OCI-LY1 (cell line): Measurements from ENCODE around the gene FOXB2.

ENCODE experiments used
- H2AFZ ChIP-seq: fragments of 200-600 bp; sonication (generic), shearing (Covaris generic); 2 replicates; pipeline ENCODE4 v1.6.0; 2014; ENCODE audit warnings: antibody characterized with exemption, mild to moderate bottlenecking, low read length
- H3F3A ChIP-seq: fragments of 200-600 bp; sonication (generic), shearing (Covaris generic); 2 replicates; pipeline ENCODE4 v1.6.0; 2014; ENCODE audit warnings: mild to moderate bottlenecking, antibody characterized with exemption, low read length, moderate library complexity; ENCODE audit not compliant: insufficient read depth
- H3K27ac ChIP-seq: fragments of 200-600 bp; sonication (generic); 2 replicates; pipeline ENCODE4 v1.5.1; 2014; ENCODE audit warnings: low read length, mixed run types, mild to moderate bottlenecking, low read depth; ENCODE audit not compliant: poor library complexity, severe bottlenecking
- H3K27me3 ChIP-seq: fragments of 200-600 bp; sonication (generic); 2 replicates; pipeline ENCODE4 v1.6.0; 2014; ENCODE audit warnings: antibody characterized with exemption, mild to moderate bottlenecking, low read length, moderate library complexity; ENCODE audit not compliant: insufficient read depth
- H3K36me3 ChIP-seq: fragments of 200-600 bp; sonication (generic); 2 replicates; pipeline ENCODE4 v1.6.1; 2014; ENCODE audit warnings: mild to moderate bottlenecking, antibody characterized with exemption, low read length, moderate library complexity, mixed read lengths; ENCODE audit not compliant: insufficient read depth
- H3K4me1 ChIP-seq: fragments of 200-600 bp; sonication (generic); 2 replicates; pipeline ENCODE4 v1.5.1; 2014; ENCODE audit warnings: mild to moderate bottlenecking, low read length, moderate library complexity; ENCODE audit not compliant: insufficient read depth, severe bottlenecking
- H3K4me2 ChIP-seq: fragments of 200-600 bp; sonication (generic), shearing (Covaris generic); 2 replicates; pipeline ENCODE4 v1.6.1; 2014; ENCODE audit warnings: low read length
- H3K4me3 ChIP-seq: fragments of 200-600 bp; sonication (generic); 2 replicates; pipeline ENCODE4 v1.5.1; 2014; ENCODE audit warnings: low read length, low read depth, mild to moderate bottlenecking, mixed read lengths; ENCODE audit not compliant: poor library complexity, severe bottlenecking
- H3K79me2 ChIP-seq: fragments of 200-600 bp; shearing (Covaris generic); 2 replicates; pipeline ENCODE4 v1.6.1; 2016; ENCODE audit warnings: mixed run types, low read length, mixed read lengths; ENCODE audit not compliant: insufficient read depth
- H3K9ac ChIP-seq: fragments of 200-600 bp; sonication (generic), shearing (Covaris generic); 2 replicates; pipeline ENCODE4 v1.6.1; 2014; ENCODE audit warnings: mild to moderate bottlenecking, low read length, mixed read lengths
- H3K9me2 ChIP-seq: fragments of 200-600 bp; sonication (generic), shearing (Covaris generic); 2 replicates; pipeline ENCODE4 v1.6.1; 2014; ENCODE audit warnings: low read depth, mild to moderate bottlenecking, low read length, mixed read lengths
- H3K9me3 ChIP-seq: fragments of 200-600 bp; shearing (Covaris generic); 2 replicates; pipeline ENCODE4 v1.6.1; 2014; ENCODE audit warnings: low read length, mixed read lengths
- H4K20me1 ChIP-seq: fragments of 200-600 bp; sonication (generic), shearing (Covaris generic); 2 replicates; pipeline ENCODE4 v1.6.0; 2016; ENCODE audit warnings: mild to moderate bottlenecking, low read length; ENCODE audit not compliant: insufficient read depth
- EZH2 ChIP-seq: fragments of 200-600 bp; sonication (generic), shearing (Covaris generic); IDR thresholded peaks from 2 replicates; pipeline ENCODE4 v1.8.0; 2017; ENCODE audit warnings: borderline replicate concordance, mixed run types, mild to moderate bottlenecking, antibody characterized with exemption, low read length, moderate library complexity, mixed read lengths
- TF ChIP-seq, protein P1 (sequence below): fragments of 200-600 bp; sonication (generic), shearing (Covaris generic); IDR thresholded peaks from 2 replicates; pipeline ENCODE4 v1.5.1; 2017; ENCODE audit warnings: mild to moderate bottlenecking, antibody characterized with exemption, low read length, moderate library complexity, mixed read lengths

The FOXB2 gene

DNA sequence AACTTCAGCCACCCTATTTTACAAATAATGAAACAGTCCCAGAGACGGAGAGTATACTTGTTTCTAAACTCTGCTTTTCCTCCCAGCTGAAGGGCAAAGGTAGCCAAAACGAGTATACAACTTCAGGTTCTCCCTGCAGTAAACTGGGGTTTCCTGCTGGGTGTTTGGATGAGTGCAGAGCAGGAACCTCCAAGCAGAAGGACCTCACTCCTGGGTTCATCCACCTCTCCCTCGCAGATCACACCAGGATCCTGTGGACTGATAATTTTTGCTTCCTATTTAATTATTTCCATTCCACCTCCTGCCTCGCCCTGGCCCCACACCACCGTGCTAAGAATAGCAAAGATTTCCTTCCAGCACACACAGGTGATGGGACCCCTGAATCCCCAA, 2.0 kb upstream of the FOXB2 start:
- H3F3A ChIP-seq, result no peaks in the 10 kb centered on the region
- H3K4me3 ChIP-seq, result no peak overlapping the region
- no peak overlapping the region for H3K4me2 ChIP-seq
- no peaks in the 10 kb centered on the region for H3K79me2 ChIP-seq
- H3K27ac ChIP-seq, result no peak overlapping the region
- H3K9ac ChIP-seq, result no peak overlapping the region
- H3K36me3 ChIP-seq, result no peaks in the 10 kb centered on the region
- no peaks in the 10 kb centered on the region for H4K20me1 ChIP-seq
- TF ChIP-seq, protein P1, sequence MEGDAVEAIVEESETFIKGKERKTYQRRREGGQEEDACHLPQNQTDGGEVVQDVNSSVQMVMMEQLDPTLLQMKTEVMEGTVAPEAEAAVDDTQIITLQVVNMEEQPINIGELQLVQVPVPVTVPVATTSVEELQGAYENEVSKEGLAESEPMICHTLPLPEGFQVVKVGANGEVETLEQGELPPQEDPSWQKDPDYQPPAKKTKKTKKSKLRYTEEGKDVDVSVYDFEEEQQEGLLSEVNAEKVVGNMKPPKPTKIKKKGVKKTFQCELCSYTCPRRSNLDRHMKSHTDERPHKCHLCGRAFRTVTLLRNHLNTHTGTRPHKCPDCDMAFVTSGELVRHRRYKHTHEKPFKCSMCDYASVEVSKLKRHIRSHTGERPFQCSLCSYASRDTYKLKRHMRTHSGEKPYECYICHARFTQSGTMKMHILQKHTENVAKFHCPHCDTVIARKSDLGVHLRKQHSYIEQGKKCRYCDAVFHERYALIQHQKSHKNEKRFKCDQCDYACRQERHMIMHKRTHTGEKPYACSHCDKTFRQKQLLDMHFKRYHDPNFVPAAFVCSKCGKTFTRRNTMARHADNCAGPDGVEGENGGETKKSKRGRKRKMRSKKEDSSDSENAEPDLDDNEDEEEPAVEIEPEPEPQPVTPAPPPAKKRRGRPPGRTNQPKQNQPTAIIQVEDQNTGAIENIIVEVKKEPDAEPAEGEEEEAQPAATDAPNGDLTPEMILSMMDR, result no peak
- no peak for TF ChIP-seq EZH2
- no peaks in the 10 kb centered on the region for H3K27me3 ChIP-seq
- no peaks in the 10 kb centered on the region for H3K4me1 ChIP-seq
- no peaks in the 10 kb centered on the region for H3K9me3 ChIP-seq
- H3K9me2 ChIP-seq, result no peaks in the 10 kb centered on the region
- H2AFZ ChIP-seq, result no peak overlapping the region

DNA sequence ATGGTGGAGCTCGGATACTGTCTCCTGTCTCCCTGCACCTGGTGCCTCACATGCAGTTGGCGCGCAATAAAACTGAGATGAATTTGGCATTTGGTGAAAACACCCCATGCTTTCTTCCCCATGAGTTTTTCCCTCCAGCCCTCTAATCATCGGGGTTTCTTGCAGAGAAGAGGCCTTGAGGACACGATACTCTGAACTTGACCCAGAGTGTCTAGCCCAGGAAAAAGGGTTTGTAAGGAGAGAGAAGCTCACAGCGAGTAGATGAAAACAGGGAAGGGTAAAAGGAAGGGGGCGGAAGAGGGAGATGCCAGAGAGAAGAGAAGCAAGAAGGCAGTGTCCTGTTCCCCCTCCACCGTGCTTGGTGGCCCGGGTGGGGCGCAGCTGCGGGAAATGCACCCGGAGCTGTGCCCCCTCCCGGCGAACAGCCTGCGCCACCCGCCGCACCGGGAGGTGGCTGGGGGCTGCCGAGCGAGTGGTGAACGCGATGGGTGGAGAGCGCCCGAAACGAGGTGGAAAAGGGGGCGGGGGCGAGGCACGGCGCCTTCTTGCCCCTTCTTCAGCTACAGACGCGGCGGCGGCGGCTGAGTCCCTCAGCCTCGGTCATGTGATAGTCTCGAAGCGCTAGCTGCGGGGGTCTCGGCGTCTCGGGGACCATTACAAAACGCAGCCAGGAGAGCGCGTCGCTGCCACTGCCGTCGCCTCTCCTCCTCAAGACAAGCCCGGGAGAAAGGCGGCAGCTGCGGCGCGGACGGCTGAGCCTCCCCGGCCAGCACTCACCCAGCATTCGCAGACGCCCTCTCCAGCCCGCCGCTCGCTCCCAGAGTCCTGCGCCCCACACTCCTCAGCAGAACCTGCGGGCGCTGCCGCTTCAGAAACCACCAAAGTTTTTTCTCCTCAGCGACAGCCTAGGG, 1.1 kb upstream of the FOXB2 start:
- H3K4me3 ChIP-seq, result no peak overlapping the region
- H3K79me2 ChIP-seq, result no peaks in the 10 kb centered on the region
- H4K20me1 ChIP-seq, result no peaks in the 10 kb centered on the region
- H3F3A ChIP-seq, result no peaks in the 10 kb centered on the region
- no peaks in the 10 kb centered on the region for H3K9me2 ChIP-seq
- H3K27me3 ChIP-seq, result no peaks in the 10 kb centered on the region
- no peaks in the 10 kb centered on the region for H3K36me3 ChIP-seq
- H3K9ac ChIP-seq, result no peak overlapping the region
- no peak overlapping the region for H2AFZ ChIP-seq
- H3K27ac ChIP-seq, result no peak overlapping the region
- no peak overlapping the region for H3K4me2 ChIP-seq
- TF ChIP-seq, protein P1, result no peak
- no peak for TF ChIP-seq EZH2
- H3K9me3 ChIP-seq, result no peaks in the 10 kb centered on the region
- no peaks in the 10 kb centered on the region for H3K4me1 ChIP-seq

GRCh38 chr9:77018969-77019235, 553 bp upstream of the FOXB2 start:
- no peaks in the 10 kb centered on the region for H3K36me3 ChIP-seq
- no peak overlapping the region for H3K27ac ChIP-seq
- TF ChIP-seq EZH2, result no peak
- TF ChIP-seq, protein P1, result no peak
- H3K9ac ChIP-seq, result no peak overlapping the region
- no peaks in the 10 kb centered on the region for H3F3A ChIP-seq
- no peak overlapping the region for H2AFZ ChIP-seq
- H3K9me3 ChIP-seq, result no peaks in the 10 kb centered on the region
- H4K20me1 ChIP-seq, result no peaks in the 10 kb centered on the region
- H3K4me3 ChIP-seq, result no peak overlapping the region
- no peaks in the 10 kb centered on the region for H3K9me2 ChIP-seq
- H3K4me1 ChIP-seq, result no peaks in the 10 kb centered on the region
- H3K4me2 ChIP-seq, result no peak overlapping the region
- H3K27me3 ChIP-seq, result no peaks in the 10 kb centered on the region
- no peaks in the 10 kb centered on the region for H3K79me2 ChIP-seq
